Mesenchymal stem cell (in vitro differentiated cells and primary cell): Measurements from ENCODE around the gene BCL2.

Experiments used
- DNase-seq: peaks from one replicate; pipeline ENCODE4 v3.0.0-alpha.2; 2013
- H2AFZ ChIP-seq: one replicate; pipeline ENCODE4 v1.6.1; 2013; ENCODE audit warnings: low read depth, mild to moderate bottlenecking, control low read depth, inconsistent platforms, low read length, moderate library complexity
- H2AK5ac ChIP-seq: 2 replicates; pipeline ENCODE4 v1.6.1; 2013; ENCODE audit warnings: low read length, moderate library complexity, mild to moderate bottlenecking, inconsistent platforms; ENCODE audit not compliant: severe bottlenecking
- H2BK120ac ChIP-seq: one replicate; pipeline ENCODE4 v1.6.1; 2013; ENCODE audit warnings: low read depth, mild to moderate bottlenecking, inconsistent platforms, low read length, moderate library complexity
- H2BK12ac ChIP-seq, 2 experiments: one replicate each; pipeline ENCODE4 v1.6.1; 2013; ENCODE audit warnings: inconsistent platforms in 2 of 2, low read length in 2 of 2, mild to moderate bottlenecking in 2 of 2, moderate library complexity in 2 of 2, control low read depth in 1 of 2
- H2BK15ac ChIP-seq: one replicate; pipeline ENCODE4 v1.6.1; 2013; ENCODE audit warnings: mild to moderate bottlenecking, low read depth, inconsistent platforms; ENCODE audit not compliant: poor library complexity, severe bottlenecking
- H2BK5ac ChIP-seq: 2 replicates; pipeline ENCODE4 v1.6.1; 2013; ENCODE audit warnings: low read depth, mild to moderate bottlenecking, low read length, control low read depth, inconsistent platforms; ENCODE audit not compliant: poor library complexity, severe bottlenecking
- H3K14ac ChIP-seq, 2 experiments: one replicate each; pipeline ENCODE4 v1.6.1; 2013; ENCODE audit warnings: inconsistent platforms in 2 of 2, low read length in 2 of 2, control low read depth in 1 of 2, mild to moderate bottlenecking in 1 of 2, moderate library complexity in 1 of 2
- H3K18ac ChIP-seq, 2 experiments: one replicate each; pipeline ENCODE4 v1.6.1; 2013; ENCODE audit warnings: inconsistent platforms in 2 of 2, low read length in 2 of 2, control low read depth in 1 of 2, low read depth in 1 of 2, mild to moderate bottlenecking in 1 of 2
- H3K23ac ChIP-seq, 2 experiments: one replicate each; pipeline ENCODE4 v1.6.1; 2013; ENCODE audit warnings: inconsistent platforms in 2 of 2, low read length in 2 of 2, mild to moderate bottlenecking in 2 of 2, moderate library complexity in 2 of 2, control low read depth in 1 of 2
- H3K27ac ChIP-seq: 2 replicates; pipeline ENCODE4 v1.5.1; 2013; ENCODE audit warnings: mild to moderate bottlenecking, moderate library complexity, low read length, control low read depth, inconsistent platforms; ENCODE audit not compliant: poor library complexity, severe bottlenecking
- H3K27me3 ChIP-seq, 2 experiments: 2 replicates each; pipeline versions ENCODE4 v1.6.1 to v1.7.0; 2013; ENCODE audit warnings: low read length in 2 of 2, mild to moderate bottlenecking in 2 of 2, moderate library complexity in 2 of 2, control low read depth in 1 of 2, inconsistent platforms in 1 of 2; ENCODE audit not compliant: control insufficient read depth in 1 of 2, insufficient read depth in 1 of 2
- H3K36me3 ChIP-seq, 2 experiments: 2 replicates each; pipeline versions ENCODE4 v1.6.1 to v1.7.0; 2013; ENCODE audit warnings: low read length in 2 of 2, control low read depth in 1 of 2, inconsistent platforms in 1 of 2, low read depth in 1 of 2, mild to moderate bottlenecking in 1 of 2; ENCODE audit not compliant: insufficient read depth in 2 of 2, control insufficient read depth in 1 of 2
- H3K4ac ChIP-seq, 2 experiments: one replicate each; pipeline ENCODE4 v1.6.1; 2013; ENCODE audit warnings: inconsistent platforms in 2 of 2, low read length in 2 of 2, mild to moderate bottlenecking in 2 of 2, moderate library complexity in 2 of 2, control low read depth in 1 of 2, low read depth in 1 of 2
- H3K4me1 ChIP-seq: 2 replicates; pipeline ENCODE4 v1.6.1; 2013; ENCODE audit warnings: low read depth, low read length, control low read depth; ENCODE audit not compliant: control insufficient read depth, insufficient read depth
- H3K4me2 ChIP-seq: 2 replicates; pipeline ENCODE4 v1.6.1; 2013; ENCODE audit warnings: low read length, mild to moderate bottlenecking, inconsistent platforms; ENCODE audit not compliant: poor library complexity, severe bottlenecking
- H3K4me3 ChIP-seq, 2 experiments: 2 replicates each; pipeline versions ENCODE4 v1.5.1 to v1.7.0; 2013; ENCODE audit warnings: low read length in 2 of 2, mild to moderate bottlenecking in 2 of 2, control low read depth in 1 of 2, low read depth in 1 of 2; ENCODE audit not compliant: insufficient read depth in 1 of 2
- H3K79me1 ChIP-seq: replicated peaks from 2 replicates; pipeline ENCODE4 v1.6.1; 2013; ENCODE audit warnings: mild to moderate bottlenecking, control low read depth, low read length, inconsistent platforms; ENCODE audit not compliant: poor library complexity, severe bottlenecking
- H3K9ac ChIP-seq: 2 replicates; pipeline ENCODE4 v1.7.0; 2013; ENCODE audit warnings: mild to moderate bottlenecking, low read length, moderate library complexity
- H3K9me3 ChIP-seq: 2 replicates; pipeline ENCODE4 v1.7.0; 2013; ENCODE audit warnings: mild to moderate bottlenecking, low read length; ENCODE audit not compliant: control insufficient read depth
- H4K8ac ChIP-seq: one replicate; pipeline ENCODE4 v1.6.1; 2013; ENCODE audit warnings: inconsistent platforms, mild to moderate bottlenecking, low read length, moderate library complexity
- H4K91ac ChIP-seq: one replicate; pipeline ENCODE4 v1.6.1; 2013; ENCODE audit warnings: mild to moderate bottlenecking, low read length, inconsistent platforms
- WGBS: methylation state at CpG from one replicate; pipeline ENCODE4 v1.1.7; 2013; ENCODE audit warnings: mixed read lengths; 5-methylcytosine and 5-hydroxymethylcytosine counted together

The BCL2 gene

DNA sequence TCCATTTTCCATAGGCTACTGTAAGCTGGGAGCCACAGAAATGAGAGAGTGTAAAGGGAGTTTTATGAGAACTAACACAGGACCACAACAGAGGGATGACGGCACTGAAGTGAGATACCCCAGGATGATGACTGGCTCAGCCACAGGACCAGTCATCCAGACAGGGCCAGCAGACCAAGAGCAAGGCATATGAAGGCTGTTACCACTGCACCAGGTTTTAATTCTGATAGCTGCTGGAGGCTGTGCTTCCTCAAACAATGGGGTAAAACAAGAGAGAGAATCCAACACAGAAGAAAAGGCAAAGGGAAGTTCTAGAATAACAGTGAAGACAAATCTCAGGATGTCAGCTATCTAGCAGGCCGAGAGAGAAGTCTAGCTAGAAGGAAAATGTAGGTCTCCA, 94.9 kb downstream of the BCL2 start:
- no peak overlapping the region for H3K14ac ChIP-seq
- H3K4me2 ChIP-seq: no peak overlapping the region
- H2BK12ac ChIP-seq: no peak overlapping the region
- H2AK5ac ChIP-seq: no peak overlapping the region
- H4K8ac ChIP-seq: no peak overlapping the region
- peaks cover 0 to 8% of the 10 kb centered on the region in 2 experiments for H3K27me3 ChIP-seq
- H2BK5ac ChIP-seq: no peak overlapping the region
- H3K27ac ChIP-seq: no peak overlapping the region
- H2BK120ac ChIP-seq: no peak overlapping the region
- peaks cover 0 to 4% of the 10 kb centered on the region in 2 experiments for H3K36me3 ChIP-seq
- WGBS: 91% methylated on average over 2 of the region's 2 CpGs
- no peak overlapping the region for H2BK15ac ChIP-seq
- no peak overlapping the region for H4K91ac ChIP-seq
- no peak overlapping the region for H3K18ac ChIP-seq
- no peak overlapping the region for H3K9ac ChIP-seq
- H3K23ac ChIP-seq: no peak overlapping the region
- no peak overlapping the region for H3K4ac ChIP-seq
- H2AFZ ChIP-seq: no peak overlapping the region
- peaks cover 1% of the 10 kb centered on the region for H3K79me1 ChIP-seq
- DNase-seq: no peak
- no peak overlapping the region for H3K4me3 ChIP-seq
- no peaks in the 10 kb centered on the region for H3K9me3 ChIP-seq
- no peaks in the 10 kb centered on the region for H3K4me1 ChIP-seq

GRCh38 chr18:63223837-63224236, 95.7 kb downstream of the BCL2 start:
- no peak overlapping the region for H3K4me3 ChIP-seq
- H3K4ac ChIP-seq: no peak overlapping the region
- no peak overlapping the region for H2BK120ac ChIP-seq
- H2BK12ac ChIP-seq: no peak overlapping the region
- no peak overlapping the region for H3K23ac ChIP-seq
- peaks cover 0 to 8% of the 10 kb centered on the region in 2 experiments for H3K27me3 ChIP-seq
- H2BK15ac ChIP-seq: no peak overlapping the region
- H3K18ac ChIP-seq: no peak overlapping the region
- 86% methylated on average over 2 of the region's 2 CpGs for WGBS
- no peak overlapping the region for H3K14ac ChIP-seq
- no peak overlapping the region for H3K27ac ChIP-seq
- no peaks in the 10 kb centered on the region for H3K9me3 ChIP-seq
- H2BK5ac ChIP-seq: no peak overlapping the region
- DNase-seq: no peak
- no peak overlapping the region for H4K8ac ChIP-seq
- H3K9ac ChIP-seq: no peak overlapping the region
- no peak overlapping the region for H2AK5ac ChIP-seq
- H3K36me3 ChIP-seq: peaks cover 0 to 4% of the 10 kb centered on the region in 2 experiments
- no peaks in the 10 kb centered on the region for H3K4me1 ChIP-seq
- H4K91ac ChIP-seq: no peak overlapping the region
- no peak overlapping the region for H3K4me2 ChIP-seq
- H2AFZ ChIP-seq: no peak overlapping the region
- peaks cover 1% of the 10 kb centered on the region for H3K79me1 ChIP-seq

DNA sequence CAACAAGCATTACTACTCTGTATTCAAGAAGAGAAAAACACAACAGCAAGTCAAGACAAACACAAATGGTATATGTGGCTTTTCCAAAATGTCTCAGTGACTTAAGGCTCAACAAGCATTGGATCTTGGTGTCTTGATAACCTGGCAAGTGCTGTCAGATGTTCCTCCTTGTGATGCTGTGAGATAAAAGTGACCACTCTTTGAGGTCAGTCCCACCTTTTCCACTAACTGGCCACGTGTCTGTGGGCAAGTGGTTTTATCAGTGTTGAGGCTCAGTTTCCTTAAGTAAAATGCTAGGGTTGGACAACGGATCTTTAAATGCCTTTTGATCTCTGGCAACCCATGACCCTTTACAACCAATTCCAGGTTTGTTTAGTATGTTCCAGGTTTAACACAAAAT, 98.7 kb downstream of the BCL2 start:
- no peak overlapping the region for H2AK5ac ChIP-seq
- no peak overlapping the region for H2AFZ ChIP-seq
- no peak overlapping the region for H3K4ac ChIP-seq
- H3K4me2 ChIP-seq: no peak overlapping the region
- no CpG with 5 or more reads among the region's 2 CpGs for WGBS
- H3K79me1 ChIP-seq: peaks cover 1% of the 10 kb centered on the region
- H3K18ac ChIP-seq: no peak overlapping the region
- no peak overlapping the region for H2BK120ac ChIP-seq
- no peak overlapping the region for H3K23ac ChIP-seq
- H3K4me3 ChIP-seq: no peak overlapping the region
- no peak overlapping the region for H3K9ac ChIP-seq
- H4K8ac ChIP-seq: no peak overlapping the region
- peaks cover 0 to 4% of the 10 kb centered on the region in 2 experiments for H3K36me3 ChIP-seq
- H2BK5ac ChIP-seq: no peak overlapping the region
- H2BK12ac ChIP-seq: no peak overlapping the region
- no peak overlapping the region for H3K14ac ChIP-seq
- no peak overlapping the region for H4K91ac ChIP-seq
- H3K4me1 ChIP-seq: peaks cover 1% of the 10 kb centered on the region
- DNase-seq: no peak
- peaks cover 0 to 8% of the 10 kb centered on the region in 2 experiments for H3K27me3 ChIP-seq
- no peak overlapping the region for H3K27ac ChIP-seq
- no peak overlapping the region for H2BK15ac ChIP-seq
- no peaks in the 10 kb centered on the region for H3K9me3 ChIP-seq

GRCh38 chr18:63218472-63218871, 101.1 kb downstream of the BCL2 start:
- H3K36me3 ChIP-seq: no peaks in the 10 kb centered on the region
- no peak overlapping the region for H2BK12ac ChIP-seq
- no peaks in the 10 kb centered on the region for H3K79me1 ChIP-seq
- no peak for DNase-seq
- H2AK5ac ChIP-seq: no peak overlapping the region
- no peaks in the 10 kb centered on the region for H3K9me3 ChIP-seq
- no peak overlapping the region for H3K27ac ChIP-seq
- H3K4ac ChIP-seq: no peak overlapping the region
- H3K4me3 ChIP-seq: no peak overlapping the region
- no peak overlapping the region for H2BK15ac ChIP-seq
- H3K18ac ChIP-seq: no peak overlapping the region
- H3K9ac ChIP-seq: no peak overlapping the region
- H3K4me1 ChIP-seq: peaks cover 1% of the 10 kb centered on the region
- no peaks in the 10 kb centered on the region for H3K27me3 ChIP-seq
- no peak overlapping the region for H2BK120ac ChIP-seq
- no peak overlapping the region for H2BK5ac ChIP-seq
- H3K14ac ChIP-seq: no peak overlapping the region
- no peak overlapping the region for H2AFZ ChIP-seq
- H3K4me2 ChIP-seq: no peak overlapping the region
- no peak overlapping the region for H3K23ac ChIP-seq
- H4K8ac ChIP-seq: no peak overlapping the region
- no peak overlapping the region for H4K91ac ChIP-seq
